ENCODE results near the gene TEDC2. TPM values are rescaled to one million over a fixed set of nuclear protein-coding genes. Genes with fewer than 3 reads are reported as not detected.

Gene TEDC2
- total RNA-seq: 1 to 10 TPM in 1 of 4 donors, under 1 TPM in 2, not detected in 1; 0.44 to 1.7 (median 0.51) TPM

- TF ChIP-seq CTCF (IDR thresholded peaks at IDR 0.05; ENCODE audit: low read depth): no peak
Observed at GRCh38 chr16:2459647-2460390, at the start of gene TEDC2. Gene TEDC2 (plus strand): TSS chr16:2460109. CDS start chr16:2460145, 36 bp downstream.

GRCh38 chr16:2415085-2415484, 44.8 kb upstream of the TEDC2 start:
- no peak for TF ChIP-seq CTCF (IDR thresholded peaks at IDR 0.05; ENCODE audit: low read depth)

- TF ChIP-seq CTCF (IDR thresholded peaks at IDR 0.05; ENCODE audit: low read depth): no peak
Observed at GRCh38 chr16:2420035-2420434, 39.9 kb upstream of the TEDC2 start.

- TF ChIP-seq CTCF (IDR thresholded peaks at IDR 0.05; ENCODE audit: low read depth): no peak
Observed at GRCh38 chr16:2422123-2422867, 37.6 kb upstream of the TEDC2 start.

- TF ChIP-seq CTCF (IDR thresholded peaks at IDR 0.05; ENCODE audit: low read depth): no peak
Observed at GRCh38 chr16:2424061-2425007, 35.6 kb upstream of the TEDC2 start.

- TF ChIP-seq CTCF (IDR thresholded peaks at IDR 0.05; ENCODE audit: low read depth): no peak
Observed at GRCh38 chr16:2425008-2425518, 34.8 kb upstream of the TEDC2 start.
